LNCaP clone FGC (cell line): ENCODE results near the gene FTL.

Source experiments
- DNase-seq: peaks from one replicate; pipeline ENCODE4 v3.0.0-alpha.2; 2011; ENCODE audit warnings: low read depth
- H3K4me3 ChIP-seq: 2 replicates; pipeline ENCODE4 v1.5.1; 2011; ENCODE audit warnings: mild to moderate bottlenecking, low read depth, low read length, control low read depth
- CTCF ChIP-seq: IDR thresholded peaks from 2 replicates; pipeline ENCODE4 v1.5.1; 2012; ENCODE audit warnings: mild to moderate bottlenecking; ENCODE audit not compliant: control insufficient read depth, insufficient read depth; ENCODE audit errors: extremely low read depth

The FTL gene

GRCh38 chr19:48970923-48971395 is 5.8 kb downstream of the FTL start:
- DNase-seq, result no peak
- no peak overlapping the region for H3K4me3 ChIP-seq
- peak; percentile 64 for TF ChIP-seq CTCF

GRCh38 chr19:48975947-48976847 is 11.1 kb downstream of the FTL start:
- no peak for DNase-seq
- no peak for TF ChIP-seq CTCF
- H3K4me3 ChIP-seq, result no peak overlapping the region

- H3K4me3 ChIP-seq, result no peak overlapping the region
- TF ChIP-seq CTCF, result no peak
- no peak for DNase-seq
Observed at GRCh38 chr19:48977061-48977460, 12.0 kb downstream of the FTL start.

- TF ChIP-seq CTCF, result no peak
- DNase-seq, result no peak
- H3K4me3 ChIP-seq, result no peak overlapping the region
Observed at GRCh38 chr19:48982280-48982679, 17.2 kb downstream of the FTL start.

- H3K4me3 ChIP-seq, result no peak overlapping the region
- DNase-seq, result no peak
- TF ChIP-seq CTCF, result no peak
Observed at GRCh38 chr19:48985711-48986110, 20.6 kb downstream of the FTL start.

GRCh38 chr19:48986211-48986610 is 21.1 kb downstream of the FTL start:
- no peak for DNase-seq
- no peak overlapping the region for H3K4me3 ChIP-seq
- TF ChIP-seq CTCF, result no peak
